Tongue (tissue), 2 donors: ENCODE results near the gene TEK. TPM values are rescaled to one million over a fixed set of nuclear protein-coding genes. Genes with fewer than 3 reads are reported as not detected.
"Not testable (repeated sequence)": the region's sequence is repeated elsewhere in the genome, so short reads cannot be mapped to it uniquely, and the experiment has no call there.

Experiments
- DNase-seq: peaks from one replicate; pipeline ENCODE4 v3.0.0-alpha.2; 2015
- total RNA-seq: library from RNA; depleted of rRNA; stranded (reverse); fragments of >200 nt; gene quantifications from one replicate; pipeline ENCODE4 v1.2.3, GENCODE V29; 2014

TEK gene
- 28.7 TPM for total RNA-seq

- peak; percentile 43 for DNase-seq
These were observed at the start of gene TEK for GRCh38 chr9:27108981-27109541. TSS of gene TEK (plus strand) at chr9:27109225. CDS start at chr9:27109591, 366 bp downstream.

GRCh38 chr9:27059412-27059811 is 49.6 kb upstream of the TEK start:
- no peak for DNase-seq

DNA sequence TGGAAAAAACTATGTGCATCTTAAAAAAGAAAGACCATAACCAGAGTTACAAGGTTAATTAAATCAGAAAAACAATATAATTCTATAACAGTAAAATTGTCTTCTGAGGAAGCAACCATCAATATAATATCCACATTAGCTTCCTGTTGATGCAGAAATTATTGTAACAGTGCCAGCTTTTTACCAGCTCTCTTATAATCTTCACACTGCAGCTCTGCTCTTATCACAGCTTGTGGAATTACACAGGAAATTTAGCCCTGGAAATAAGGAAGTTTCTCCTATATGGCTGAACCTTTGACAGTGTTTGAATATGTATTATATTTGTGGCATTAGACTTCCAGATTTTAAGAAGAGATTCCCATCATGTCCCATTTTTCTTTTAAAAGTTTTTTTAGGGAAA is 49.1 kb upstream of the TEK start:
- DNase-seq: no peak

DNA sequence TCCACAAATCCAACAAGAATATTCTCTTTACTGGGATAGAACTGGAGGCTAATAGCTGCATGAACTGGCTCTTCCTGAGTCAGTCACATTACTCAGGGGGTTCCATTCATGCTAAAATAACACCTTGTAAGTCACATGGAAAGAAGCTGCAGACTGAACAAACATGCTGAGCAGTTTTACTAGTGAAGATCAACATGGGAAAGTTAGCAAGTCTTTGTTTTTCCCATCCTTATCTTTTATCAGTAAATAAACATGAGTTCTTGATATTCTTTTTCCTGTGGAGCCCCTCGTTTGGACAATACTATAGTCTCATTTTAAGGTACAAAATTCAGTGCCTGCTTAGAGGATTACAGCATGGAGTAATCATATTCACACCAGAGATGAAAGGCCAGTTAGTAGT is 43.7 kb upstream of the TEK start:
- DNase-seq: no peak

DNA sequence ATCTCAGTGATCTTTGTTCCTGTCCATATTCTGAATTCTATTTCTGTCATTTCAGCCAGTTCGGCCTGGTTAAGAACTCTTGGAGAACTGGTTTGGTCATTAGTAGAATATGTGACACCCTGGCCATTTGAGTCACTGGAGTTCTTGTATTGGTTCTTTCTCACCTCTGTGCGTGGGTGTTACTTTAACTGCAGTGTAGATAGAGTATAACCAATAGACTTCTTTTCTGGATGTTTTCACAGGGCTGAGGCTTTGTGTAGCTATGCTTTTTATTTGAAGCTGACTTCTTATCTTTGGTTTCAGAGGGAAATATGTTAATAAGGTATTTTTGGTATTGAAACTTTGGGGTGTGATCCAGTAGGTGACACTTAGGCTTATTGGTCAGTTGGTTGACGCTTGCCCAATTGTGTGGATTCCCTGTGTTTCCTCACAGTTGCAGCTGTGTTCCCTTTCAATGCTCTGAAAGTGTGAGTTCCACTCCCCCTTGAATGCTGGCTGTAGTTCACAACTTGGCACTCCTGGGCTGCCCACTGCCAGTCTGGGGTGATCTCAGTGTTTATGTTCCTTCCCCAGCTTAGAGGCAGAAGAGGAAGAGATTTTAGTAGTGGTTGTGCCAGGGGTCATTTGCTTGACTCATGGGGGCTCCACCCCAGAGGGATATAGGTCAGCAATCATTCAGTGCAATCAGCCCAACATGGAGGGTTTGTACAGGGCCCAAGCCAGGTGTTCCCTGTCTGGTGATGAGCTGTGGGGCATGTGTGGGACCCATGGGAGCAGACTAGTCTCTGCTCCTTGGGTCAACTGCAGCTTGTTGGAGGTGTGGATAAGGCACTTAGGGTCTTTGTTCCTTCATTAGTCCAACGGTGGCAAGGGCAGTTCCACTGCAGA is 34.9 kb upstream of the TEK start:
- DNase-seq: no peak

- no peak for DNase-seq
These were observed 30.3 kb upstream of the TEK start for GRCh38 chr9:27078685-27079084.

- DNase-seq: no peak
These were observed 23.6 kb upstream of the TEK start for GRCh38 chr9:27085456-27085855.

- DNase-seq: no peak
These were observed 22.0 kb upstream of the TEK start for GRCh38 chr9:27086818-27087680.

DNA sequence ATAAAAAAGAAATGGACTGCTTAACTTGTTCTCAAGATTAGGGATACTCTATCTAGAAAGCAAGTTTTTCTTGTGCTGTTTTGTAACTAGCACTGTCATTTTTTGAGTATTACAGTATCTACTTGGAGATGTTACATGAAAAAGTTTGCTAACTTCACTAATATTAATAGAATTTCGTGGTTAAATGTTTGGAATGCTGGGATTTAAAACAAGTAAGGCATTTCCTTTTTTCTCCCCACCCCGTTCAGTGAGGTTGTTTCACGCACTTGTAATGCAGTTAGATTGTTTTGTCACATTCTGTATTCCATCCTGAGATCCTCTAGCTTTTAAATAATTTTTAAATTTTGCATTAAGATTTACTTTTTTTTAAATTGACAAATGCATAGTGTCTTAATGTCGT is 20.0 kb upstream of the TEK start:
- no peak for DNase-seq

DNA sequence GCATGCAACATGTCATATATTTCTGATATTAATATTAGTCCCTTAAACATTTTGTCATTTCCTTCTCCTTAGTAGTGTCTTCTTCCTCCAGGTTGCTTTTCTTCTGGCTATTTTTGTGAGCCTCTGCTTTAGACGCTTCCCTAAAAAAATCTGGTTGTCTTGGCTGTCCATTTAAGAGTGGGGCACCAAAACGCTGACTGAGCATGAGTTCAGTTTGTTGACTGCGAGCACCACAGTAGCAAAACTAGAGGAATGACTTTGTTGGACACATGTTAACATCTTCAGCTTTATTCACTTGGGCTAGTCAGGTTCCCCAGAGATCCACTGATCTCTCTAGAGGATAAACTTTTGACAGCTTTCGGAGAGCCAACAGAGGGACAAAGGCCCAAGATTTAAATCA is 19.3 kb upstream of the TEK start:
- DNase-seq: no peak

- DNase-seq: no peak
These were observed 18.8 kb upstream of the TEK start for GRCh38 chr9:27090231-27090630.

GRCh38 chr9:27090711-27091110 is 18.3 kb upstream of the TEK start:
- no peak for DNase-seq

GRCh38 chr9:27092496-27092895 is 16.5 kb upstream of the TEK start:
- DNase-seq: not testable (repeated sequence)

GRCh38 chr9:27093384-27094067 is 15.5 kb upstream of the TEK start:
- not testable (repeated sequence) for DNase-seq

- no peak for DNase-seq
These were observed 14.3 kb upstream of the TEK start for GRCh38 chr9:27094640-27095298.

DNA sequence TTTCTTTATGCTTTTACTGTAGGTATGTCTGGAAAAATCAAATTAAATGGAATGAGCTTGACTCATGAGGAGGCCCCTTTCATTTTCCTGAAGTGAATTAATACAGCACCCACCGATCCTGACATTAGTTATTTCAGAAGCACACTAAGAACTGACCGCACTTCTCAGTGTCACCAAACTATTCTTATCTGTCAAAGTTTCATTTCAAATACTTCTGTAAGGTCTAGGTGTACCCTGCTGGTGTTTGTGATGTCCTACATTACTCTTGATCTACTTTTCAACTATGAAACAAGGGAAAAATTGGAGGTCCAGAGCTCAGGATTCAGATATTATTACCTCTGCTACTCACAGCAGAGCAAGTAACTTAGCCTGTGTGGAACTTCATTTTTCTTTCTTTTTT is 1.8 kb upstream of the TEK start:
- DNase-seq: no peak

DNA sequence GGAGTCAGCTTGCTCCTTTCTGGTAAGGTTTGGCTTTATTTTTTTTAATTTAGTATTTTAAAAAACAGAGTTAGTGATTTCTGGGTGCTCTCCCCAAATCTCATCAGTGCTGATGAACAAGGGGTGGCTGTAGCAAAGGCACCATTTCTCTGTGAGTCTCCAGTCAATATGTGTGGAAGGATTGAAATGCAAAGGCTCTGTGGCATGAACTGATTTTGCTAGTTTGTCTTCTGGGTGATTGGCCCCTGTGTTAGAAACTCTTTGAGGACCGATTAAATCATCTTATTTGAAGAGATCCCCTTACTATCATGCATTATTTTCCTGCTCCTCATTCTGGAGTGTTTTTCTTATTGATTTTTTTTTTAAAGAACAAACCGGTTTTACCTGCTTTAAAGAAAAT is 596 bp downstream of the TEK start:
- DNase-seq: no peak

DNA sequence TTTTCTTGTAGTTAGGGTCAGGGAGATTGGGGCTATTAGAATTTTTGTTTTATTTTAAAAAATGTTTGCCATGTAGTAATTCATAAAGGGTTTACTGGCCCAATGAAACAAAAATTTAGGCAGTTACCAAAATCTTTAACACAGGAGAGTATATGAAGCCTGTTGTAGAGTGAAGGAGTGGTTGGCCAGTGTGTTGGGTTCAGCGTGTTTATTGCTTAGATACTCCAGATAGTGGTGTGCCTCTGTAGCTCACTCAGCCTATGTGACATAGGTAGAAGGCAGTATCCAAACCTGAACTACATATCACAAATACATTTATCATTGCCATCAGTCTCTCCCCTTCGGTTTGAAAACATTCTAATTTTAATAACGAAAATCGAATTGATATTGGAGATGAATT is 1.2 kb downstream of the TEK start:
- no peak for DNase-seq

DNA sequence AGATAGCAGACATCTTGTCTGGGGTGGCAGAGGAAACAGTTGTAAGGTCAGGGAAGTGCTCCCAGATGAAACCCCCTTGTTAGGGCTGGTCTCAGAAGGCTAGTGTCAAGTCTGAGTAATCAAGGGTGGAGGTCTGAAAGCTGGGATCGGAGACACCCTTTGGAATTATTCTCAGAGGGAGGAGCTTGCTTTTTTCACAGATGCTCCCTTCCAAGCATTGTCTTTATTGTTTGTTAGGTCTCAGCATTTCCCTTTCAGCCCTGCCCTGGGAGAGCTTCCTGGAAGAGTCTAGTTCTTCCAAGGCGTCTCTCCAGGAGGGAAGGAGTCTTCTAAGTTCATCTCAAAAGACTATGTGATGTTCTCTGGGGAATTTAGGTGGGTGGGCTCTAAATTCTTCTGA is 3.2 kb downstream of the TEK start:
- no peak for DNase-seq

- no peak for DNase-seq
These were observed 8.6 kb downstream of the TEK start for GRCh38 chr9:27117489-27118135.

DNA sequence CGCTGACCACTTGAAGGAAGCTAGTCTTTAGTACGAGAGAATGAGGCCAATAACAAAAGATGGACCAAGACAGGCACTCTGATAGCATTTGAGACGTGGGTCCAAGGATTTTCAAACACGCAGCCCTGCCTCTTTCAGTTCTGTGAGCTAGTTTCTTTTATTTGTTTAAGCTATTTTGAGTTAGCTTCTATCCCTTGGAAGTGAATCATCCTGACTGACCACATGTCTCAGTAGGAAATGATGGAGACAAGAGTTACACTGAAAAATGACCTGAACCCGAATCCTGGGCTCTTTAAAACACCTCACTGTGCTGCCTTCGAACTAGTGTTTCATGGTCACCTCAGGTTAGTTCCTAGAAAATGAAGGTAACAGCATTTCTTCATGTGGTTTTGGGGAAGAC is 9.9 kb downstream of the TEK start:
- DNase-seq: no peak
